Trophoblast cell (in vitro differentiated cells and primary cell): ENCODE data around the gene SPPL3.
A peak's percentile ranks its signal among the peaks of the same experiment; 100 is the strongest.

Experiments used
- DNase-seq, 2 donors: peaks; one replicate each; pipeline ENCODE4 v3.0.0-alpha.2; 2016
- H2AFZ ChIP-seq: 2 replicates; pipeline ENCODE4 v1.6.1; 2013; ENCODE audit warnings: low read length, moderate library complexity, mild to moderate bottlenecking; ENCODE audit not compliant: insufficient read depth, poor library complexity
- H2AK5ac ChIP-seq: 2 replicates; pipeline ENCODE4 v1.6.1; 2013; ENCODE audit warnings: mild to moderate bottlenecking, low read length
- H2BK120ac ChIP-seq: 2 replicates; pipeline ENCODE4 v1.6.1; 2013; ENCODE audit warnings: low read length, mild to moderate bottlenecking, moderate library complexity; ENCODE audit not compliant: insufficient read depth, poor library complexity
- H2BK12ac ChIP-seq: 2 replicates; pipeline ENCODE4 v1.6.1; 2013; ENCODE audit warnings: mild to moderate bottlenecking, low read length, moderate library complexity
- H2BK5ac ChIP-seq: 2 replicates; pipeline ENCODE4 v1.6.1; 2013; ENCODE audit warnings: low read length, low read depth, moderate library complexity, mild to moderate bottlenecking; ENCODE audit not compliant: poor library complexity
- H3K14ac ChIP-seq: 2 replicates; pipeline ENCODE4 v1.6.1; 2013; ENCODE audit warnings: mild to moderate bottlenecking, low read length
- H3K18ac ChIP-seq: 2 replicates; pipeline ENCODE4 v1.6.1; 2013; ENCODE audit warnings: mild to moderate bottlenecking, low read length
- H3K23ac ChIP-seq: 2 replicates; pipeline ENCODE4 v1.6.1; 2013; ENCODE audit warnings: low read length
- H3K27ac ChIP-seq: 2 replicates; pipeline ENCODE4 v1.5.1; 2013; ENCODE audit warnings: low read depth, mild to moderate bottlenecking, inconsistent platforms, low read length, moderate library complexity
- H3K27me3 ChIP-seq: 2 replicates; pipeline ENCODE4 v1.6.1; 2013; ENCODE audit warnings: inconsistent platforms, mild to moderate bottlenecking, low read length, moderate library complexity; ENCODE audit not compliant: insufficient read depth
- H3K36me3 ChIP-seq, 2 experiments: 1 replicate in 1 of 2; 2 replicates in 1 of 2; pipeline ENCODE4 v1.6.1; 2013; ENCODE audit warnings: low read length in 2 of 2, mild to moderate bottlenecking in 2 of 2, moderate library complexity in 1 of 2; ENCODE audit not compliant: insufficient read depth in 2 of 2, control insufficient read depth in 1 of 2
- H3K4ac ChIP-seq: 2 replicates; pipeline ENCODE4 v1.6.1; 2013; ENCODE audit warnings: low read depth, mild to moderate bottlenecking, low read length, moderate library complexity
- H3K4me1 ChIP-seq, 2 experiments: 1 replicate in 1 of 2; 2 replicates in 1 of 2; pipeline ENCODE4 v1.6.1; 2013; ENCODE audit warnings: low read length in 2 of 2, mild to moderate bottlenecking in 2 of 2, moderate library complexity in 1 of 2; ENCODE audit not compliant: insufficient read depth in 2 of 2, control insufficient read depth in 1 of 2
- H3K4me2 ChIP-seq: 2 replicates; pipeline ENCODE4 v1.6.1; 2013; ENCODE audit warnings: inconsistent platforms, mild to moderate bottlenecking, low read length, moderate library complexity
- H3K4me3 ChIP-seq: 2 replicates; pipeline ENCODE4 v1.5.1; 2013; ENCODE audit warnings: mild to moderate bottlenecking, low read depth, low read length, inconsistent platforms
- H3K79me1 ChIP-seq: one replicate; pipeline ENCODE4 v1.6.1; 2013; ENCODE audit warnings: low read length
- H3K79me2 ChIP-seq: 2 replicates; pipeline ENCODE4 v1.6.1; 2013; ENCODE audit warnings: low read length, mild to moderate bottlenecking; ENCODE audit not compliant: control insufficient read depth, insufficient read depth, poor library complexity
- H3K9ac ChIP-seq: 2 replicates; pipeline ENCODE4 v1.6.1; 2013; ENCODE audit warnings: mild to moderate bottlenecking, low read length
- H3K9me3 ChIP-seq: 2 replicates; pipeline ENCODE4 v1.6.1; 2013; ENCODE audit warnings: low read depth, mild to moderate bottlenecking, control low read depth, inconsistent platforms, low read length; ENCODE audit not compliant: insufficient read depth
- H4K12ac ChIP-seq: 2 replicates; pipeline ENCODE4 v1.6.1; 2013; ENCODE audit warnings: low read depth, mild to moderate bottlenecking, low read length, moderate library complexity
- H4K8ac ChIP-seq: 2 replicates; pipeline ENCODE4 v1.6.1; 2013; ENCODE audit warnings: low read depth, mild to moderate bottlenecking, low read length, moderate library complexity
- H4K91ac ChIP-seq: one replicate; pipeline ENCODE4 v1.6.1; 2013; ENCODE audit warnings: low read depth, mild to moderate bottlenecking, low read length, moderate library complexity
- WGBS: extraction: QIAGEN DNeasy Blood & Tissue Kit; methylation state at CpG from one replicate; pipeline ENCODE4 v1.1.7; 2013; ENCODE audit warnings: missing lambda C conversion rate; ENCODE audit not compliant: insufficient read length, insufficient coverage; ENCODE audit errors: extremely low coverage; 5-methylcytosine and 5-hydroxymethylcytosine counted together

Gene SPPL3

DNA sequence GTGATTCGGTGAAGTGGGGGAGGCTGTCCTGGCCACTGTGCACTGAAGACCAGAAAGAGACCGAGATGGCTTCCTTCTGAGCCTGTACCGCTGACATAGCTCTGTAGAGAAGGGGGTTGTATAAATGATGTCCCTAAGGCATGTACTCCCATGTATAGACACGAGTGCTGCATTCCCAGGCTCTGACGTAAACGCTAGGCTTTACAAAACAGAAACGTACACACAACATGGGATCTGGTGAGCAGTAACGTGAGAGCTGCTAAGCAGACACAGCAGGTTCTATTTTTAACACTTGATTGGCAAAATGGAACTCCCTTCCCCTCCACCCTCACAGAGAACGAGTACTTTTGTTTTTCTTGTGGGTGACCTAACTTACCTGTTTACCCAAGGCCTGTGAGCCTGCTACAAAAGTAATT is 142.6 kb downstream of the SPPL3 start:
- Histone ChIP-seq H3K36me3 (peaks cover 16 to 19% of the 10 kb centered on the region in 2 experiments), H2AK5ac (no peak overlapping the region), H3K23ac (no peak overlapping the region), H3K14ac (no peak overlapping the region), H3K27me3 (no peaks in the 10 kb centered on the region), H3K9ac (no peak overlapping the region), H3K79me1 (peaks cover 8% of the 10 kb centered on the region), H2BK120ac (peak overlapping the region; percentile 27), H2BK5ac (peak overlapping the region; percentile 29), H4K12ac (no peak overlapping the region), H3K4me1 (peaks cover 25 to 30% of the 10 kb centered on the region in 2 experiments), H2AFZ (no peak overlapping the region), H3K4me2 (peak overlapping the region; percentile 54), H4K91ac (peak overlapping the region; percentile 16), H2BK12ac (no peak overlapping the region), H3K4me3 (no peak overlapping the region), H3K79me2 (peaks cover 1% of the 10 kb centered on the region), H3K27ac (peak overlapping the region; percentile 67), H3K9me3 (no peaks in the 10 kb centered on the region), H3K18ac (no peak overlapping the region), H3K4ac (no peak overlapping the region), H4K8ac (no peak overlapping the region)
- WGBS: no CpG with 5 or more reads among the region's 9 CpGs
- peak; percentile 47 to 66 for DNase-seq

DNA sequence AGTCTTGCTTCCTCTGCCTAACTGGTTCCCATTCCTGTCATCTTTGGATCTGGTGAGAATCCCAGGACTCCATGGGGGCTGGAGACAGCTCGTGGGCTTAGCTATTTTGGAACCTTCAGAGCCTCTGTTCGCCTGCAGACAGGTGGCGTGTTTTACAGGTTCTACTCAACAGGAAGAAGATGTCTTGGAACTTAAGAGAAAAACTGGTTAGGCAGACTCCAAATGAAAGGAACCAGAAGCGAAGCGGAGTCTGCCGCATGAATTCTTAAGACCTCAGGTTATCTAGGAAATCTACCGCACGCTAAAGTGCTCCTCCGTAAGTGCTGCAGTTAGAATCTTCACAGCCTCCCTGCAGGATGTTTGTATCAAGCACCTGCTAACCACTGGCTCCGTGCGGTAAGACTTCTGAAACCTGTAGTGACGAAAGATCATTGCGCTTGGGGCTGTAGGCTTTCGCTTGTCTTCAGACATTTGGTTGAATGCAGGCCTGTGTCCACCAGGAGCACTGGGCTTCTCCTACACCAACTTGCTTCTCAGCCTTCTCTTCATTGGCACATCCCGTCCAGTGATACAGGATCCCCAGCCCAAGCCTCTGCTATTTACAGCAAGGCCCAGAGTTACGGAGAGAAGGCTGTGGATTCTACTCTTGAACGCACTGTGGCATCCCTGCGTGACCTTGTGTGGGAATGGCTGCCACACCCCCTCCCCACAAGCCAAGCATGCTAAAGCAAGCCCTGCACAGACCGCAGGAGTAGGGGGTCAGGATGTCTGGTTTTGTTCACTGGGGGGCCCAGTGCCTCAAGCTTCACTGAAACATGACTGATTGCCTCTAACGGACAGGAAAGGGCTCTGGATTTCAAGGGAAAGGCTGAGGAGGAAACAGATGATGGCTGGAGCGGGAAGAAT is 143.6 kb downstream of the SPPL3 start:
- no peak overlapping the region for H3K4ac ChIP-seq
- H3K4me1 ChIP-seq: peaks cover 25 to 30% of the 10 kb centered on the region in 2 experiments
- WGBS: no CpG with 5 or more reads among the region's 21 CpGs
- peak overlapping the region; percentile 3 for H3K14ac ChIP-seq
- peak overlapping the region; percentile 45 for H4K91ac ChIP-seq
- no peak overlapping the region for H3K23ac ChIP-seq
- H2AFZ ChIP-seq: no peak overlapping the region
- H2AK5ac ChIP-seq: no peak overlapping the region
- peak overlapping the region; percentile 48 for H2BK120ac ChIP-seq
- peaks cover 1% of the 10 kb centered on the region for H3K79me2 ChIP-seq
- H2BK5ac ChIP-seq: peak overlapping the region; percentile 73
- no peaks in the 10 kb centered on the region for H3K27me3 ChIP-seq
- no peaks in the 10 kb centered on the region for H3K9me3 ChIP-seq
- H3K4me2 ChIP-seq: peak overlapping the region; percentile 54
- H3K36me3 ChIP-seq: peaks cover 9 to 11% of the 10 kb centered on the region in 2 experiments
- H4K8ac ChIP-seq: no peak overlapping the region
- H3K27ac ChIP-seq: peak overlapping the region; percentile 76
- peaks cover 8% of the 10 kb centered on the region for H3K79me1 ChIP-seq
- no peak overlapping the region for H3K9ac ChIP-seq
- peak overlapping the region; percentile 21 for H2BK12ac ChIP-seq
- DNase-seq: peak; percentile 92 to 96
- no peak overlapping the region for H4K12ac ChIP-seq
- H3K4me3 ChIP-seq: no peak overlapping the region
- H3K18ac ChIP-seq: no peak overlapping the region

DNA sequence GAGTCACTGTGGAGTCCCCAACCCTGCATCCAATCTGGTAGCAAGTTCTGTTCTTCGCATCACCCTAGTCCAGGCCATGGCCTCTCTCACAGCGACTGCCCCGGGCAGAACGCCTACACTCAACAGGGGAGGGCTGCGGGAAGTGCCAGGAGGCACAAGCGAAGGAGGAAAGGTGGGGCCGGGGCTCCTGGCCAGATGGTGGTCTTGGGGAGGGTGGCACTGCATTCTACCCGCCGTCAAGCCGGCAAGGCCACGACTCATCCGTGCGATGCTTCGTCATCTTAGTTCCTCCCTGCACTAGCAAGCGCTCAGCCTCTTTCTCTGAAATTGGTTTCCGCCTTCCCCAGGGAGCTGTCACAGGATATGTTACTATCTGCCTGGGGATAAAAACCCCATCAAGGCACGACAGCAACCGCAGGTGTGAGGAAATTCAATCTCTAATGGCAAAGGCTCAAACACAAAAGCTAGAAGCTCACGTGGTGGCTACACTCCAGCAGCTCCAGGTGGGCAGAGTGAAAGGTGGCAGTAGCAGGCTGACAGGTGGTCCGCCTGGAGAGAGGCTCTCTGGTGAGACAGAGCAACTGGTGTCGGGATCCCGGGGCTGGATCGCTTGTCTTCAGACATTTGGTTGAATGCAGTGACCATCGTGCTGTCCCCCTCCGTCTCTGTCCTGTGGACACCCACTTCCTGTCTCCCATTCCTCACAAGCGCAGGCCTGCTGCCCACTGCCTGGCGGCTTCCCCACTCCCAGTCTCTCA is 144.4 kb downstream of the SPPL3 start:
- Histone ChIP-seq H3K79me2 (peaks cover 1% of the 10 kb centered on the region), H2BK12ac (peak overlapping the region; percentile 21), H3K4me2 (peak overlapping the region; percentile 23), H2AFZ (no peak overlapping the region), H2BK5ac (peak overlapping the region; percentile 73), H3K27ac (peak overlapping the region; percentile 76), H2AK5ac (peak overlapping the region; percentile 45), H4K12ac (no peak overlapping the region), H4K91ac (peak overlapping the region; percentile 45), H3K4me3 (no peak overlapping the region), H3K36me3 (peaks cover 8 to 10% of the 10 kb centered on the region in 2 experiments), H2BK120ac (peak overlapping the region; percentile 48), H3K4ac (no peak overlapping the region), H3K79me1 (peaks cover 8% of the 10 kb centered on the region), H3K4me1 (peaks cover 25 to 30% of the 10 kb centered on the region in 2 experiments), H3K27me3 (no peaks in the 10 kb centered on the region), H4K8ac (peak overlapping the region; percentile 44), H3K18ac (peak overlapping the region; percentile 67), H3K9ac (no peak overlapping the region), H3K14ac (peak overlapping the region; percentile 3), H3K23ac (no peak overlapping the region), H3K9me3 (no peaks in the 10 kb centered on the region)
- WGBS: no CpG with 5 or more reads among the region's 27 CpGs
- peak in 1 of 2 donors; percentile 26 for DNase-seq

DNA sequence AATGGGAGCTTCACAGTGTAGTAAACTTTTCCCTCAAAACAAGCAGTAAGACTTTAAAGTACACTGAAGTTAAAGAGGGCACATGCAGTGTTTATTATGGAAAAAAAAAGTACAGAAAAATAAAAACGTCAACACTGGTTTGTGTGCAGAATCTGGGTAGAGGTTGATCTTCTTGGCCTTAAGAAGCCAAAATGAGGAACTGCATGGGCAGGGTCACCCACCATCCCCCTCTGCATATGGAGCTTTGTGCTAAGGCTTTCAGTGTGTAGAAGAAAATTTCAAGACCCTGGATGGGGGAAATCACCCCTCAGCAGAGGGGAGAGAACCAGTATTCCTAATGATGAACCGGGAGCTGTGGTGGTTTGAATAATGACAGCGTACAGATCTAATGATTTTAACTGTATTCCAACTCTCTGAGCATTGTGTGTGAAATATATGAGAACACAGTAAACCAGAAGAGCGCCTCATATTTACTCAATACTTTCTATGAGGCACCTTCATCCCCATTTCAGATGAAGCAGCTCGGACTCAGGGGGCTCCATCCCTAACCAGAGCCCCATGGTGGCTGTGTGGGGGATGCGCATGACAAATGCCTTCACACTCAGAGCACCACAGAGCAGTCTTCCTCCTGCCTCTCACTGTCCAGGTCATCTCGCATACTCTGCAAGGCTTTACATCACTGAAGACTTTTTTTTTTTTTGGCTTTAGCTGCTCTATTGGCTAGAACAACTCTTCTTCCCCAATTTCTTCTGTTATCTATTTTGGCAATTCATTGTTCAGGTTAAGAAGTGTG is 145.2 kb downstream of the SPPL3 start:
- Histone ChIP-seq H3K79me1 (peaks cover 8% of the 10 kb centered on the region), H3K4ac (no peak overlapping the region), H3K4me2 (no peak overlapping the region), H4K91ac (peak overlapping the region; percentile 10), H3K18ac (no peak overlapping the region), H3K4me1 (peaks cover 25 to 30% of the 10 kb centered on the region in 2 experiments), H3K27me3 (no peaks in the 10 kb centered on the region), H4K8ac (no peak overlapping the region), H2BK5ac (no peak overlapping the region), H4K12ac (no peak overlapping the region), H3K23ac (no peak overlapping the region), H2BK12ac (no peak overlapping the region), H2AFZ (no peak overlapping the region), H3K9me3 (no peaks in the 10 kb centered on the region), H3K9ac (no peak overlapping the region), H3K27ac (no peak overlapping the region), H3K79me2 (peaks cover 1% of the 10 kb centered on the region), H2BK120ac (no peak overlapping the region), H2AK5ac (no peak overlapping the region), H3K4me3 (no peak overlapping the region), H3K14ac (no peak overlapping the region), H3K36me3 (peaks cover 5 to 7% of the 10 kb centered on the region in 2 experiments)
- no peak for DNase-seq
- no CpG with 5 or more reads among the region's 7 CpGs for WGBS
